Stimulated activated CD4-positive, alpha-beta T cell treated with anti-CD3 and anti-CD28 coated beads, Interleukin-15, amount 100 ng/mL, for 48 hours (primary cell): ENCODE measurements around the gene TMEM38B.
"Not testable (repeated sequence)": the region's sequence is repeated elsewhere in the genome, so short reads cannot be mapped to it uniquely, and the experiment has no call there.

ENCODE experiments used
- DNase-seq, 2 donors: peaks; one replicate each; pipeline ENCODE4 v3.0.0-alpha.2; 2020; ENCODE audit warnings: low read depth in 2 of 2

TMEM38B gene

GRCh38 chr9:105722099-105722498 lies 27.8 kb downstream of the TMEM38B start:
- no peak for DNase-seq

- no peak for DNase-seq
Measured at GRCh38 chr9:105725370-105725769, 31.0 kb downstream of the TMEM38B start.

- DNase-seq = not testable (repeated sequence)
Measured at GRCh38 chr9:105728230-105728629, 33.9 kb downstream of the TMEM38B start.

- not testable (repeated sequence) for DNase-seq
Measured at GRCh38 chr9:105731420-105731819, 37.1 kb downstream of the TMEM38B start.

GRCh38 chr9:105735366-105735765 lies 41.0 kb downstream of the TMEM38B start:
- DNase-seq = no peak

- DNase-seq = no peak
Measured at GRCh38 chr9:105737205-105737604, 42.9 kb downstream of the TMEM38B start.

GRCh38 chr9:105742088-105742487 lies 47.7 kb downstream of the TMEM38B start:
- no peak for DNase-seq

- not testable (repeated sequence) for DNase-seq
Measured at GRCh38 chr9:105747325-105747724, 53.0 kb downstream of the TMEM38B start.

- no peak for DNase-seq
Measured at GRCh38 chr9:105751761-105752160, 57.4 kb downstream of the TMEM38B start.

GRCh38 chr9:105757496-105758251 lies 63.3 kb downstream of the TMEM38B start:
- DNase-seq = no peak

GRCh38 chr9:105760053-105760452 lies 65.7 kb downstream of the TMEM38B start:
- DNase-seq = no peak

- not testable (repeated sequence) for DNase-seq
Measured at GRCh38 chr9:105782561-105783494, 88.5 kb downstream of the TMEM38B start.

- DNase-seq = not testable (repeated sequence)
Measured at GRCh38 chr9:105783495-105783872, 89.1 kb downstream of the TMEM38B start.

GRCh38 chr9:105786796-105787195 lies 92.5 kb downstream of the TMEM38B start:
- not testable (repeated sequence) for DNase-seq

GRCh38 chr9:105816202-105816744 lies 121.9 kb downstream of the TMEM38B start:
- DNase-seq = no peak

GRCh38 chr9:105816981-105817380 lies 122.6 kb downstream of the TMEM38B start:
- no peak for DNase-seq

- no peak for DNase-seq
Measured at GRCh38 chr9:105818903-105819302, 124.6 kb downstream of the TMEM38B start.

- DNase-seq = no peak
Measured at GRCh38 chr9:105822814-105823213, 128.5 kb downstream of the TMEM38B start.
